Neural cell (in vitro differentiated cells): ENCODE measurements around the gene PTPRD.

Experiments used
- EP300 ChIP-seq: fragments of 450-650 bp; conservative IDR thresholded peaks from 2 replicates; pipeline ENCODE4 v1.6.1; 2014; ENCODE audit warnings: antibody characterized with exemption, mild to moderate bottlenecking, moderate library complexity; ENCODE audit not compliant: poor library complexity, severe bottlenecking
- EZH2 ChIP-seq: fragments of 200-600, 300-800 bp; shearing (Covaris generic), sonication (generic); IDR thresholded peaks from 2 replicates; pipeline ENCODE4 v1.6.1; 2014; ENCODE audit warnings: antibody characterized with exemption, low read length, borderline replicate concordance, mild to moderate bottlenecking; ENCODE audit not compliant: insufficient read depth, poor library complexity, severe bottlenecking
- MXI1 ChIP-seq: fragments of 450-650 bp; conservative IDR thresholded peaks from 2 replicates; pipeline ENCODE4 v1.6.1; 2014; ENCODE audit warnings: antibody characterized with exemption, mild to moderate bottlenecking; ENCODE audit not compliant: poor library complexity, severe bottlenecking
- POLR2AphosphoS5 ChIP-seq: IDR thresholded peaks from 2 replicates; pipeline ENCODE4 v1.6.1; 2012
- RAD21 ChIP-seq: fragments of 450-650 bp; conservative IDR thresholded peaks from 2 replicates; pipeline ENCODE4 v1.6.1; 2014; ENCODE audit warnings: antibody characterized with exemption, mild to moderate bottlenecking, moderate library complexity
- SMC3 ChIP-seq: fragments of 450-650 bp; conservative IDR thresholded peaks from 2 replicates; pipeline ENCODE4 v1.6.1; 2014; ENCODE audit warnings: antibody characterized with exemption, mild to moderate bottlenecking, moderate library complexity; ENCODE audit not compliant: poor library complexity
- TAF1 ChIP-seq: IDR thresholded peaks from 2 replicates; pipeline ENCODE4 v1.6.1; 2012; ENCODE audit warnings: low read depth
- TF ChIP-seq, protein P1 (sequence below): fragments of 450-650 bp; IDR thresholded peaks from 2 replicates; pipeline ENCODE4 v1.5.1; 2014; ENCODE audit warnings: antibody characterized with exemption, mild to moderate bottlenecking, moderate library complexity; ENCODE audit not compliant: poor library complexity, severe bottlenecking
- TF ChIP-seq, protein P2 (sequence below): IDR thresholded peaks from 2 replicates; pipeline ENCODE4 v1.6.1; 2012; ENCODE audit warnings: borderline replicate concordance

DNA sequence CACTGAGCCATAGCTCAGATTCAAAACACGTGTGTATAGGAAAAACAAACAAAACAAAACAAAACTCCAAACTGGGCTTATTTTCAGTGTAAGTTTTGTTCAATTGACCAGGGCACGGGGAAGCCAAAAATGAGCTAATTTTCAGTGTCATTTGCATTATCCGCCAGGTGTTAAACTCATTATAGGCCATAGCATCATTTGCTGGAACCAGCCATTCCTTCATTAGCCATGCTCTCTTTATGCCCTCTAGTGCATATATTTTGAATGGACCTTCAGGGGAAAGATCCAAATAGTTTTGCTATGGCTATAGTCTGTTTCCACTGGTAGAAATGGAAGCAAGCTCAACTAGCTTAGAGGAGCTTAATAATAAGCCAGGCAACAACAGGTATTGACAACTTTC is 1608.0 kb downstream of the PTPRD start:
- no peak for TF ChIP-seq RAD21
- TF ChIP-seq, protein P1, sequence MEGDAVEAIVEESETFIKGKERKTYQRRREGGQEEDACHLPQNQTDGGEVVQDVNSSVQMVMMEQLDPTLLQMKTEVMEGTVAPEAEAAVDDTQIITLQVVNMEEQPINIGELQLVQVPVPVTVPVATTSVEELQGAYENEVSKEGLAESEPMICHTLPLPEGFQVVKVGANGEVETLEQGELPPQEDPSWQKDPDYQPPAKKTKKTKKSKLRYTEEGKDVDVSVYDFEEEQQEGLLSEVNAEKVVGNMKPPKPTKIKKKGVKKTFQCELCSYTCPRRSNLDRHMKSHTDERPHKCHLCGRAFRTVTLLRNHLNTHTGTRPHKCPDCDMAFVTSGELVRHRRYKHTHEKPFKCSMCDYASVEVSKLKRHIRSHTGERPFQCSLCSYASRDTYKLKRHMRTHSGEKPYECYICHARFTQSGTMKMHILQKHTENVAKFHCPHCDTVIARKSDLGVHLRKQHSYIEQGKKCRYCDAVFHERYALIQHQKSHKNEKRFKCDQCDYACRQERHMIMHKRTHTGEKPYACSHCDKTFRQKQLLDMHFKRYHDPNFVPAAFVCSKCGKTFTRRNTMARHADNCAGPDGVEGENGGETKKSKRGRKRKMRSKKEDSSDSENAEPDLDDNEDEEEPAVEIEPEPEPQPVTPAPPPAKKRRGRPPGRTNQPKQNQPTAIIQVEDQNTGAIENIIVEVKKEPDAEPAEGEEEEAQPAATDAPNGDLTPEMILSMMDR, result no peak
- TF ChIP-seq, protein P2, sequence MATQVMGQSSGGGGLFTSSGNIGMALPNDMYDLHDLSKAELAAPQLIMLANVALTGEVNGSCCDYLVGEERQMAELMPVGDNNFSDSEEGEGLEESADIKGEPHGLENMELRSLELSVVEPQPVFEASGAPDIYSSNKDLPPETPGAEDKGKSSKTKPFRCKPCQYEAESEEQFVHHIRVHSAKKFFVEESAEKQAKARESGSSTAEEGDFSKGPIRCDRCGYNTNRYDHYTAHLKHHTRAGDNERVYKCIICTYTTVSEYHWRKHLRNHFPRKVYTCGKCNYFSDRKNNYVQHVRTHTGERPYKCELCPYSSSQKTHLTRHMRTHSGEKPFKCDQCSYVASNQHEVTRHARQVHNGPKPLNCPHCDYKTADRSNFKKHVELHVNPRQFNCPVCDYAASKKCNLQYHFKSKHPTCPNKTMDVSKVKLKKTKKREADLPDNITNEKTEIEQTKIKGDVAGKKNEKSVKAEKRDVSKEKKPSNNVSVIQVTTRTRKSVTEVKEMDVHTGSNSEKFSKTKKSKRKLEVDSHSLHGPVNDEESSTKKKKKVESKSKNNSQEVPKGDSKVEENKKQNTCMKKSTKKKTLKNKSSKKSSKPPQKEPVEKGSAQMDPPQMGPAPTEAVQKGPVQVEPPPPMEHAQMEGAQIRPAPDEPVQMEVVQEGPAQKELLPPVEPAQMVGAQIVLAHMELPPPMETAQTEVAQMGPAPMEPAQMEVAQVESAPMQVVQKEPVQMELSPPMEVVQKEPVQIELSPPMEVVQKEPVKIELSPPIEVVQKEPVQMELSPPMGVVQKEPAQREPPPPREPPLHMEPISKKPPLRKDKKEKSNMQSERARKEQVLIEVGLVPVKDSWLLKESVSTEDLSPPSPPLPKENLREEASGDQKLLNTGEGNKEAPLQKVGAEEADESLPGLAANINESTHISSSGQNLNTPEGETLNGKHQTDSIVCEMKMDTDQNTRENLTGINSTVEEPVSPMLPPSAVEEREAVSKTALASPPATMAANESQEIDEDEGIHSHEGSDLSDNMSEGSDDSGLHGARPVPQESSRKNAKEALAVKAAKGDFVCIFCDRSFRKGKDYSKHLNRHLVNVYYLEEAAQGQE, result no peak
- no peak for TF ChIP-seq SMC3
- TF ChIP-seq TAF1, result no peak
- no peak for TF ChIP-seq POLR2AphosphoS5
- no peak for TF ChIP-seq EZH2
- TF ChIP-seq EP300, result no peak
- no peak for TF ChIP-seq MXI1
